ENCODE measurements around the gene HECW1. TPM values are rescaled to one million over a fixed set of nuclear protein-coding genes. Genes with fewer than 3 reads are reported as not detected.

The HECW1 gene
- total RNA-seq, 1 donor from 2014 or later: 4.1 TPM

DNA sequence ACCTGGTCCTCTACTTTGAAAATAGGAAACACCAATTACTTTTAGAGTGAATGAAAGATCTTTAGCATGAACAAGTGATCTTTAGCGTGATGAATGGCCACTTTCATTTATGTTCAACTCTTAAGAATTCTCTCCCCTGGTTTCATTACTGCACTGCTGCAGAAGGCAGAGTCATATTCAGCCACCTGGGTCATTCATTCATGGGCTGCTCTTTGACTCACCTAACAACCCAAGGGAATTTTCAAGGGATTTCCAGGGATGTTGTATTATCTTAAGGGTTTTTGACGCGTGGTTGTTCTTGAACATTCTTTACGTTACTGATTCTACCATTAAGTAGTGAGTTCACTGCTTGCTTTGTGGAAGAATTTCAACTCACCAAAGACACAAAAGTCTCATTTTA, 383.1 kb downstream of the HECW1 start:
- no peak for DNase-seq (ENCODE audit: low spot score)

DNA sequence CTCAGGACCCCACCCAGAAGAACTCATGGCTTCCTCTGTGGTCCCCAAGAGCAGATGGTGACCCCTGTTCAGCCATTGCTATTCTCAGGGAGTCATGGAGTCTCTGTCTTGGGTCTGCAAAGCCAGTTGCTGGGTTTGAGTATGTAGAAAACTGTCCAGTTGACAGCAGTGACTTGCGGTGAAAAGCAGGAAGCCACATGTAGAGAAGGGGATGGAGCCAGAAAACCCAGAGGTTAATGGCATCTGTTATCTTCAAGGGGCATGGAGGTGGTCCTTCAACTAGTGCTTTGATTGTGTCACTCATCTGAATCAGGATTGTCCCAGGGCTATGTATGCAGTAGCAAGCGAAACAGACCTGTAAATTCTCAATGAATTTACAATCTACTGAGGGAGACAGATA, 384.1 kb downstream of the HECW1 start:
- no peak for DNase-seq (ENCODE audit: low spot score)

DNA sequence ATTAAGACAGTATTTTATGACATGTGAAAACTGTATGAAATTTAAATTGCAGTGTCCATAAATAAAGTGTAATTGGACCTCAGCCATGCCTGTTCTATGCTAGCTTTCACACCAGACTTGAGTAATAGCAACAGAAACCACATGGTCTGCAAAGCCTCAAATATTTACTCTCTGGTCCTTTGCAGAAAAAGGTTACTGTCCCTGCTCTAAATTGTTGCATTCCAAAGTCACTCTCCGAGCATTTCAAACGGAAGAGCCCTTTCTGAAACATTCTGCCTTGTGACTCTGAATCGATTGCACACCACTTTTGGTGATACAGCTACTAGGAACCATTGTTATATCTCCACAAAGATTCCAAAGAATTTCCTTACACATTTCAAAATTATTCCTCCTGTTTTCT, 389.4 kb downstream of the HECW1 start:
- DNase-seq (ENCODE audit: low spot score): peak; percentile 47

DNA sequence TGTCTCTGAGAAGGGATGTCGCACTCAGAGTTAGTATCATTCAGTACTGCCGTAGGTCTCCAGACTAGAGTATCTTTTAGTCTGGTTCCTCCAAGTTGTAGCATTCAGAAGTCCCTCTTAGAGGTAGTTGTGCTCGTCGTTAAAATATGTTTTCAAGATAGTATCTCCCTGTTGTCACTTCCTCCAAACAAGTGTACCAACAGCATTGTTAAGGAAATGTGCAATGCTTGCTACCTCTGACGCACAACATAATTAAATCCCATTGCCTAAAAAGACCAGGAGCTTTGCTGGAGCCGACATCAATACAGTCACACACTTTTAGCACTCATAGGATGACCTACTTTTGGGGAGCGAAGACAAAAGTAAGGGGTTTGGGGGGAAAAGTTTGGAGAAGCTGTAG, 390.5 kb downstream of the HECW1 start:
- DNase-seq (ENCODE audit: low spot score): no peak

DNA sequence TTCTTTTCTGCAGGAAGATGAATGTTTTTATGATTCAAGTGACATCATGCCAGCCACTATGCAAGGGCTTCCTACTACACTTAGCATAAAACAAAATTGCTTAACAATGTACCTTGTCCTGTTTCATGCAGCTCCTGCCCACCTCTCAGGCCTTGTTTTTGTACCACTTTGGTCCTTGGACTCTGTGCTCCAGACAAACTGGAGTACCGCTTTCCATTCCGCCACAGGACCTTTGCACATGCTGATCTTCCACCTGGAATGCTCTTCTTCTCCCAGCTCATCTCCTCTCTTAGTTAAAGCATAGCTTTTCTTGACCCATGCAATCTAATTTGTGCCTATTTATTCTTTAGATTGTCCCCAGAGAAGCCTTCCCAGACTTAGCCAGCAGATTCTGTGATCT, 393.0 kb downstream of the HECW1 start:
- no peak for DNase-seq (ENCODE audit: low spot score)

DNA sequence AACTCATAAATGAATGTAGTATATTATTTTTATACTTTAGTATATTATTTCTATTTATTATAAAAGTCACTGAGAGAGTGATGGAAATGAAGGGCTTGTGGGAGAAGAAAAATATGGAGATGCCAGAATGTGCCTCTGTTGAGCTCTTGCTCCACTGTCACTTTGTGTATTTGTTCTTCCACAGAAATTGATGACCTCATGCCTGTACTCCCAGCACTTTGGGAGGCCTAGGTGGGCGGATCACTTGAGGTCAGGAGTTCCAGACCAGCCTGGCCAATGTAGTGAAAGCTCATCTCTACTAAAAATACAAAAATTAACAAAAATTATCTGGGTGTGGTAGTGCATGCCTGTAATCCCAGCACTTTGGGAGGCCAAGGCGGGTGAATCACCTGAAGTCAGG, 394.0 kb downstream of the HECW1 start:
- no peak for DNase-seq (ENCODE audit: low spot score)

DNA sequence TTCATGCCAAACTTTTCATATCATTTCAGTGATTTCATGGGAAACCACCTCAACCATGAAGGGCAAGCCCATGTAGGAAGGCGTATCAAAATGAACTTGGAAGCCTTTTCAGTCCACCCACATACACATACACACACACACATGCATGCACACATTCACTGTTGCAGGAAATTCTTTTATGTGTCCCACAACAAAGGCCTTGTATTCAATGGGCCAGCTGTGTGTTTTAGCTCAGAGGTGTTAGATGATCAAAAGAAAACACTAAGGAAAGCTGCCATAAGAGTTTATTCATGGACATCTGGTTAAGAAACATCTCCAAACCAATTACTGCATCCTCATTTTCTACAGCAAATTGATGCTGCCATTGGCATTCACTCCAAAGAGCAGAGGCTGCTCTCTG, 396.0 kb downstream of the HECW1 start:
- no peak for DNase-seq (ENCODE audit: low spot score)

DNA sequence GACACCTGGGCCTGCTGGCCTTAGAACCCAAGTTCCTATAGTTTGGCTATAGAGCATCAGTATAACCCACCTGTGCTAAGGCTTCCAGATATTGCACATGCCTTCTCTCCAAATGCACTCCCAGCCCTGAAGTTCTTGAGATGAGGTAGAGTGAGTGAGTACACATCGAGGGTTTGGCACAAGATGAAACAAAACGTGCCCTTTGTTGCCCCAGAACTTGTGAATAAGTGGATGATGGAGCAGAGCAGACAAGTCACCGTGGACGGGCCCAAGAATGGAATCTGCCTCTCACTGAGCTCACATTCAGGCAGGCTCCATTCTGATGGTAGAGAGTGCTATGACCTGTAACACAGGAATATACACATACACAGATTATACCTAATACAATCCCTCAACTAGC, 397.5 kb downstream of the HECW1 start:
- DNase-seq (ENCODE audit: low spot score): no peak

DNA sequence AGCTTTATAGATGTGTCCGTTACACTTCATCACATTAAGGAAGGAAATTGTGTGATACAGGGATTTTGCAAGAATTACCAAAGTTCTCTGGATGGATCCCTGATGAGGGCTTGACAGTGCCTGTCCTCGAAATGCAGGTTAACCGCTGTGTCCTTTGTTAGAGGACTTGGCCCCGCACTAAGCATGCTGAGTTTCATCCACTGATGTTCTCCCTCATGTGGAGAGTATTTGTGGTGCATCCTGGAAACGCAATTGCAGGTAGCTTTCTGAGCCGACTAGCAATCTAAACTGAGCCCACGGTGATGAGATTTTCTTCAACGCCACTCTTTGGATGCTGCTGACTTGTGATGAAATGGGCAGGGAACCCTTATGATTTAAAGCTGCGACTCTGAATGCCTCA, 398.6 kb downstream of the HECW1 start:
- no peak for DNase-seq (ENCODE audit: low spot score)

DNA sequence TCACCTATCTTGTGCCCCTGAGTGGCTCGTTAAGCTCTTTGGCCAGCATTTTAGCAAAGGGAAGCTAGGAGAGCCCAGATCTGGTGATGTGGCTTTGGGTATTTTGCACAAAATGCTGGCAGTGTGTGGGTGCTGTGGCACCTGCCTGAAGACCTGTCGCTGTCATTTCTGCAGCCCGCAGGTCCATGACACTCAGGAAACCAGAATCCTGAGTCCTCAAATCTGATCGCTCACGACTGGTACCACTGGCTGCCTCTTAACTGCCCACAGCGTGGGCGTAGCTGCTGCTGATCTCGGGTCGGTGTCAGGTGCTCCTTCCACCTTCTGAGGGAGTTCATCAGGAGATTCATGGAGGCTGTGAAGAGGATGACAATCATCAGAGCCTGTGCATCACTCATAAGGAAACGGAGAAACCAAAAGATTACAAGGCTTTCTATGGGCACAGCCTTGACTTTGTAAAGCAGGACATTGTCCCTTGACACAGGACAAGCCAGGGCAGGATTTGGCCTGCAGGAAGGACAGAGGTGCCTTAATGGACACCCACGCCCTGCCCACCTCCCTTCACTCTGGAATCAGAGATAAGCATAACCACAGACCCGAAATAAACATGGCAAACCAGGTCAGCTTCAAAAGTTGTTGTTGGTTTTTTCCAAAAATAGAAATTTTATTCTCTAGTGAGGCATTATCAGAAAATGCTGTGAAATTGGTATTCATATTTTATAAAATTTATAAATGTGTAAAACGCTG, 399.5 kb downstream of the HECW1 start:
- no peak for DNase-seq (ENCODE audit: low spot score)

DNA sequence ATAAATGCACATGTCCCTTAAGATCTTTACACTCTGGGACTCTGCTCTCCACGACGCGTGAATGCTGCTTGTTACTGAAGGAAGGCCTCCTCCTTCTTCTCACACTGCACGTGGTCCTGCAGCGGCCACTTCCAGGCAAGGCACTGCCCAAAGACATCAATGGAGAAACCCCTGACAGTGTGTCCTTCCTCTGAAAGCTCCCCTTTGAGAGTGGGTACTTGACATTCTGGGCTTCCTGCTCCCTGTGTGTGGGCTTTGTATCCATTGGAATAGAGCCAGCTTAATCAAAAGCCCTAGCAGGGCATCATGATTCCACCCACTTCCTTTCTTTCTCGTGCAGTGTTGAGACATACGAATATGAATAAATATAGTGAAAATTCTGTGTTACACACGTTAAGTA, 400.8 kb downstream of the HECW1 start:
- no peak for DNase-seq (ENCODE audit: low spot score)

DNA sequence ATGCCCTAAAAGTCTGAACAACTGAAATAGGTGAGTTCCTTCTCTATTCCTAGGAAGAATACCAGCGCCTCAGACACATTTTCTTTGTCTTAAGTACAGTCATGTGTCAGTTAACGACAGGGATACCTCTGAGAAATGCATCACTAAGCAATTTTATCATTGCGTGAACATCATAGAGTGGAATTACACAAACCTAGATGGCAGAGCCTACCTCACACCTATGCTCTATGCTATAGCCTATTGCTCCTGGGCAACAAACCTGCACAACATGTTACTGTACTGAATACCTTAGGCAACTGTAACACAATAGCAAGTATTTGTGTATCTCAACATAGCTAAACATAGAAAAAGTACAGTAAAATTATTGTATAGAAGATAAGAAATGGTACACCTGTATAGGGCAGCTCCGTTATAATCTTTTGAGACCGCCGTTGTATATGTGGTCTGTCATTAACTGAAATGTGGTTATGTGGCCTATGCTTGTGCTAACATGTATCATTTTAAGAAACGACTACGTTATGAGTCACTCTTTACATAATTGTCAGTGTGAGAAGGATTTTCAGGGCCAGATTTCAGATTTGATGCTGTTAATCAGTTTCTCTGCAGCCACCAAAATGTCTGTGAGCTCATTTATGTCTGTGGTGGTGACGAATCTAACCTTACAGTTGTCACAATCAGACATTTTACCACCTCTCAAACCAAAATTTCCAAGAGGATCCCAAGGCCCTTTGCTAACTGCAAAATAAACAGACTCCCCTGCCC, 404.3 kb downstream of the HECW1 start:
- DNase-seq (ENCODE audit: low spot score): no peak

DNA sequence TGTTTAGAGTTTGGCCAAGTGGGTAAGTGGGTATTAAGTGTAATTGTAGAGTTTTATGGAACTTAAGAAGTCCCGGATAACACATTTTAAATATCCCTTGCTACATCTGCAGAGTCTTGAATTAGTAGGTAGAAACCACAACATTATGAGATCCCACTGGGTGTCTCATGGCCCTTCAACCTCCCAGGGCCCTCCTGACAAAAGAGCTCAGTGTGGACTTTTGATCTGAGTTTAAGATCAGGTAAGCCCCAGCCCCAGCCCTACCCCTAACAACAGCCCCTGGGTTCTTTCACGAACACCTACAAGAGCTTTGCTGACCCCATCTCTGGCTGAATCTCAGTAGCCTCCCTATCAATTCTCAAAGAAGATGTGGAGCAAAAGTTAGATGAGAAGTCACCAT, 405.0 kb downstream of the HECW1 start:
- DNase-seq (ENCODE audit: low spot score): no peak

DNA sequence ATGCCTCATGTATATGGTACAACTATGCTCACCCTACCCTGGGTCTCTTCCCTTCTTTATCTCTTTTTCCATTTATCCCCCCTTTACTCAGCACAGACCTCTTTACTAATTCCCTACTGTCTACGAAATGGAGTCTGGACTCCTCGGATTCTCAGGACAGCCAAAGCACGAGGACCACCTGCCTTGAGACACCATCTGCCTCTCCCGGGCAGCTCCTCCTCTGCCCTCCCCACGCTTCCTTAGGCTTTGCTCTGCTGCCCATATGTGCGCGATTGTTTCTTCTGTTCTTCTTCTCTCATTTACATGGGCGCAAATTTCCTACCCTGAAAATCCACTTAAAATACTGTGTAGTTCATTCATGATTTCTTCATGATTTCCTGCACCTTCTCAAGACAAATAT, 407.8 kb downstream of the HECW1 start:
- DNase-seq (ENCODE audit: low spot score): no peak

DNA sequence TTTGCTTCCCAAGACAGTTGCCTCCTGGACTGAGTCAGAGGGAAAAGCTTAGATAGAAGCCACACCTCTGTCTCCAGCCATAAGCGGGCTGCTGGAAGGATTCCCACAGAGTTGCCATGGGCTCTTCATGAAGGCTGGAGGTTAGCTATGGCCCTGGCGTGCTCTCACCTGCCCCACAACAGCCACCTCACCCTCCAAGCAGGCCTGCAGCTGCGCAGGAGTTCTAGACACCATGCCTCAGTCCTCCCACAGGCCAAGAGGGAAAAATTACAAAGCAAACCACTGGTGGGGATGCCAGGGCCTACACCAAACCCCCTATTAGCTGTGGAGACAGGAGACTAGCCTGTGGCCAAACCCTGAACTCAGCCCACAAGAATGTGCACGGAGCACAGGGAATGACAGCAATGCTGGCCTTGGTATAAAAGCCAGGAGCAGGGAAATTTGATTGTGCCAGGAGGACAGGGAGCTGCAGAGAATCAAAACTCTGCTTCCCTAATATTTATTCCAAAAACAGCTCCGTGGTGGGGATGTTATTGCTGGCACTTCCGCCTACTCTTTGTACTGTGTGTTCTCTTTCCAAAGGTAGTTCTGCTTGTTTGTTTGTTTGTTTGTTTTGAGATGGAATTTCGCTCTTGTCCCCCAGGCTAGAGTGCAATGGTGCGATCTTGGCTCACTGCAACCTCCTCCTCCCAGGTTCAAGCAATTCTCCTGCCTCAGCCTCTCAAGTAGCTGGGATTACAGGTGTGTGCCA, 410.1 kb downstream of the HECW1 start:
- no peak for DNase-seq (ENCODE audit: low spot score)

DNA sequence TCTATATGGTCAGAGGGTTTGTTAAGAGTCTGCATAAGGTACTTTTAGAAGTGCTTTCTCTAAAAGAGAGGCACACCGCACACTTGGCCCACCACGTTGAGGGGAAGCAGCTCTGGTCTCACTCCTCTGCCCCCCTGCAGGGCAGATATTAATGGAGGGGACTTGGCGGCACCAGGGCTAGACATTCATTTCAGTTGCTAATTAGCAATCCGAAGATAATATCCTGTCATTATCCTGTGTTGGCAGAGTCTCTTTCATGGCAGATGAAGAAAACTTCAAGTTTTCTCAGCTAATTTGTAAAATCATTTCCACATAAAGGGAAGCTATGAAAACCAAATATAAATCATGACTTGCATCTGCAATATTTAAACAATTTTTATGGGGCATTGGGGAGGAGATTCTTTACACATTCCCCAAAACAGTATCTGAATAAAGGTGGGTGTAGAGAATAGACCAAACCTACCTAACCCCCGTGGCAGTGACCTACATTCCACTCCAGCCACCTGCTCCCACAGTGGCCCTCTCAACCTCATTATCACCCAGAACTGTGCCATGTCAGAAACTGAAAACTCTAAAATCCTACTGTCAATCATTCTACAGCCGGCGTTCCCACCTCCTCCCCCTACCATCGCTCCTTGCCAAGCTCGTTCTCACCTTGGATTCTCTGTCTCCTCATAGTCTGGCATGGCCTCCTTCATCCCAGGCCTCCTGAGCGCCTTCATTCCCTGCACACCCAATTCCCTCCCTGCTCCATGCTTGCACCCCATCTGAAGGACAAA, 416.3 kb downstream of the HECW1 start:
- no peak for DNase-seq (ENCODE audit: low spot score)

DNA sequence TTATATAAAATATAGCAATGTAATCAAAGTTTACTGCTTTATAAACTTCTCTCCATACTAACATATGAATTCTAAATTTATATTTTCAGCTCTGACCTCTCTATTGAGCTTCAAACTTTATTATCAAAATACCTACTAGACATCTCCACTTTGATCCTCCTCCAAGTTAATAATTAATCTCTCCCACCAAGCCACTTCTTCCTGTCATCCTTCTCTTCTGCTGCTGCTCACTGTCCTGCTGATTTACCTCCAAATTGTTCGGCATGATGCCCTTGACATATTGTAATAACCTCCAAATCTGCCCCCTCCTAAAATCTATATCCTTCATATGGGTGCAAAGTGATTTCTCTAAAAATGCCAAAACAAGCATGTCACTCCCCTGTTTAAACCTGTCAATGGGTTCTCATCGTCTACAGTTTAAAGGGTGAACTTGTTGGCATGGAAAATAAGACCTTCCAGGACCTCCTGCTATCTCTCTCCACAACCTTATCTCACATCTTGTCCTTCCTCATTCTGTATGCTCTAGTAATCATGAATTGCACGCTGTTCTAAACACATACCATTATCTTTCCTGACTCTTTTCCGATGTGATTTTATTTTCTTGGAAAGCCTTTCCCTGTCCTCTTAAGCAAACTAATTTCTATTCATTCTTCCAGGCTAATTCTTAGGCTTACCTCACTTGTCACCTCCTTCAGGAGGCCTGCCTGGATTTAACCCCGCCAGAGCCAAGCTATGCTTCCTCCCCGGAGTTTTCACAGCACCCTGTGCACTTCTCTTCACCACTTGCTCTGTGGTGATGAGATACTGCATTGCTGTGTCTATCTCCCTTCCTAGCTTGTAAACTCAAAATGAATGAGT, 418.3 kb downstream of the HECW1 start:
- DNase-seq (ENCODE audit: low spot score): no peak

DNA sequence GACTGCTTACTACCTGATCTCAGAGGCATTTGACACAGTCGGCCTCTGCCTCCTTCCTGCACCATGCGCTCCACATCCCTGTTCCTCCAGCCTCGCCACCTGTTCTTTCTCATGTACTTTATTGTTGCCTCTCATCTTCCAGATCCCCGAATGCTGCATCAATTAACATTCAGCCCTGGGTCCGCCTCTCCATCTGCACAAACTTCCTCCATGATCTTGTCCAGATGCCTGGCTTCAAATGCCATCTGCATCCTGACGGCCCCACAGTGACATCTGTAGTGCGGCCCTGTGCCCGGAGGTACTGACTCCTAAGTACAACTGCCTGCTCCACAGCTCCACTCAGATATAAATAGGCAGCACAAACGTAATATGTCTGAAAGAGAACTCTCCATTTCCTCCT, 419.3 kb downstream of the HECW1 start:
- peak; percentile 10 for DNase-seq (ENCODE audit: low spot score)

DNA sequence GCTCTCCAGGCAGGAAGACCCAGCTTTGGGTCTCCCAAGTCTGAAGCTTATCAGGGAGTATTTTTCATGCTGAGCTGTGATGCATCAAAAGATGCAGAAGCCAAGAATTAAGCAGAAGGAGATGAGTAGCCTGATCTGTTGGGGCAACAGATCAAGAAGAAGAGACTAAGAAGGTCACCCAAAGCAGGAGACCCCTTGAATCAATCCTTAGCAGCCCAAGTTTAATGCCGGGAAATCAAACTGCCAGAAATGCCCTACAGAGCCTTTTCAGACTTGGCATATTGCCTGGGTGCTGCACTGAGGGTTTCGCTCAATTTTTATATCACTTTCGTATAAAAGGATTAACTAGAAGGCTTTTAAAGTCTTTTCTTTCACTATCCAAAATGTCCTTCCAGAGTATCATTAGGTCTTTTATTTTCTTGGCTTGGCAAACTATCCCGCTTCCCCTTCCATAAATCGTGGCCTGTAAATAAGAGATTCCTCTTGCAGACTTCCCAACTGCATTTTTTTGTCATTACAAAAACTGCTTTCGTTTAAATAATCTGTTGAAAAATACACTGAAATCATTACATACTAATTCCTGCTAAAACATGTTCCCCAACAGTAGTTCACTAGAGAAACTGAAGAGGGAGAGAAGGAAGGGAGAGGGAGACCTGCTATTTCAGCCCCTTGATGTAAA, 421.5 kb downstream of the HECW1 start:
- DNase-seq (ENCODE audit: low spot score): peak; percentile 94

DNA sequence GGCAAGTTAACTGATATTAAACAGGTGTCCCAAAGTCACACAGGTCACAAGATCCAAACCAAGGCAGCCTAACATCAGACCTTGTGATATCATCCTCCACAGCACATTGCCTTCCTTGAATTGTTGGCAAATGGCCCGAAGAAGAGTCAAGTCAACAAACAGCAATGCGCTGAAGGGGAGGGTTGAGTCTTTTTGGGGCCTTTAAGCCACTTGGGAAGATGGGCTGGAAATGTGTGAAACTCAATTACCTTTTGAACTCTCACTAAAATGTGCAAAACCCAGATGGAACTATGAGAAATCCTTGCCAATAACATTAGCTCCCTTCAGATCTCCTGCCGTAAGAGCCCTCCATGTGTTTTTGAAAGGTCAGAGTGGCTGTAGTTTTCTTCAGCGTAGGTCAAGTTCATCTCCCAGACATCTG, 422.6 kb downstream of the HECW1 start:
- DNase-seq (ENCODE audit: low spot score): peak; percentile 33

Measured in umbilical cord (tissue), 2 donors.